OCI-LY3 (cell line): ENCODE data around the gene CCR8.
"Not testable (repeated sequence)": the region's sequence is repeated elsewhere in the genome, so short reads cannot be mapped to it uniquely, and the experiment has no call there.

Experiments
- CTCF ChIP-seq: fragments of 200-600, 300-600 bp; sonication (generic); IDR thresholded peaks from 2 replicates; pipeline ENCODE4 v1.5.1; 2014; ENCODE audit warnings: antibody characterized with exemption, low read length, low read depth
- EZH2phosphoT487 ChIP-seq: fragments of 200-600 bp; shearing (Covaris generic); IDR thresholded peaks from 2 replicates; pipeline ENCODE4 v1.6.1; 2018; ENCODE audit warnings: antibody characterized with exemption, mixed run types, low read depth

- TF ChIP-seq CTCF, EZH2phosphoT487: not testable (repeated sequence)
These were observed 7.9 kb upstream of the CCR8 start for GRCh38 chr3:39321574-39321983.
